SW 1271 (cell line): ENCODE measurements around the gene BEST1.
"Not testable (repeated sequence)": the region's sequence is repeated elsewhere in the genome, so short reads cannot be mapped to it uniquely, and the experiment has no call there.

Source experiments
- DNase-seq, 2 experiments: peaks; one replicate each; lab custom pipeline; 2025; lab: John Stamatoyannopoulos, UW

Gene BEST1

DNA sequence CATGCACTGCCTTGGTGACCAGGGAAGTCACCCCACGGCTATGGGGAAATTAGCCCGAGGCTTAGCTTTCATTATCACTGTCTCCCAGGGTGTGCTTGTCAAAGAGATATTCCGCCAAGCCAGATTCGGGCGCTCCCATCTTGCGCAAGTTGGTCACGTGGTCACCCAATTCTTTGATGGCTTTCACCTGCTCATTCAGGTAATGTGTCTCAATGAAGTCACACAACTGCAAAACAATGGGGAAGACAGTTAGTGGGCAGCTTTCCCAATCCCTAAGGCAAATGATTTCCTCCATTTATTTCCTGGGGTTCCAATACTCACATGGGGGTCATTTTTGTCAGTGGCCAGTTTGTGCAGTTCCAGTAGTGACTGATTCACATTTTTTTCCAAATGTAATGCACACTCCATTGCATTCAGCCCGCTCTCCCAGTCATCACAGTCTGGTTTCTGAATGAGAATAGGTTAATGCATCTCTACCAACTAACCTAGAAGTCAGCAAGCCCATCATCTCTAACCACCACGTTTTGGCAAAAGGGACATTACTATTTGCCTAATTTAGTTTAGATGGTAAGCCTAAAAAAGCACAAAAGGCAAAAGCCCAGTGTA is 14.6 kb downstream of the BEST1 start:
- not testable (repeated sequence) for DNase-seq

DNA sequence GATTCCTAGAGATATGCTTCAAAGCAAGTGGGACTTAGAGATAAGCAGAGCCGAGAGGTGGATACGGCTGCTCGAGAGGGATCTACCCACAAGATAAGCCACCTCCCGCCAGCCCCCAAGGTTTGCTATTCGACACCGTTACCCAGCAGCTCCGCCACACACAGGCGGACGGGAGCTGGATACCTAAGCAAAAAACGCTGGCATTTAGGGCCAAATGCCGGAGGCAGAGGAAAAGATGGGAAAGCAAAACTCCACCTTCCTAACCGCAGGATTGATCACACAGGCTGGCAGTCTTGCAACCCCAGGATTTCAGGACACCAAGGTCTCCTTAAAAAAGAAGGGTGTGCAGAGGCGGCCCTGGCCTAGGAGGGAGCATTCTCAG is 16.6 kb downstream of the BEST1 start:
- DNase-seq, result no peak

DNA sequence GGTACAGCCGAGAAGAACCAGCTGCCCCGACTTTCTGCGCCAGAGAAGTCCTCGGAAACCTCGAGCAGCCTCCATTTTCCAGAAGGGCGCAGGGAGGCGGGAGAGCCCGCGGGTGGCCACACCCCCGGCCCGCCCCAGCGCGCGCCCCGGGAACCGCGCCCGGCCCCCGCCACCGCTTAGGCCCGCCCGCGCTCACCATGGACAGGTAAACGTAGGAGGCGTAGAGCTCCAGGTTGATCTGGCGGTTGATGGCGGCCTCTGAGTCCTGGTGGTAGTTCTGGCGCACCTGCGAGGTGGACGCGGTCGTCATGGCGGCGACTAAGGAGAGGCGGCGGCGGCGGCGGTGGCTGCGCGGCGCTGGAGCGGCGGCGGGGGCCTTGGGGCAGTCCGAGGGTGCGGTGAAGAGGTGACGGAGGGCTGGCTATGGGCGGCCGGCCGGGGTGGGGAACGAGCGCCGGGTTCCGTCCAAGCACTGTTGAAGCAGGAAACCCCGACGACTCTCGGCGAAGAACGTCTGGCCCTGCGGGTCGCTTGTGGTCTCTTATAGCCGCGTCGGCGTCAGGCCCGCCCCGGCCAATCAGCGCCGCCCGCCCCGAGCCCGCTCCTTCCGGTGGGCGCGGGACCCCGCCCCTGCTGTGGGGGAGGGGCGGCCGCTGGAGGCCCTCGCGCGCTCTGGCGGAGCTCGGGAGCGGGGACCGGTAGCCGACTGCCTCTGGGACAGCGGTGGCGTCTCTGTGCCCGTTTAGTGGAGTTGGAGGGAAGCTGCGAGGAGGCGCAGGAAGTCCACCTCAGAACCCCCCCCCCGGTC is 17.2 kb downstream of the BEST1 start, which contains the start of gene FTH1:
Gene FTH1, minus strand, starts transcription at position 519 of the 808 bp plus-strand sequence. Its CDS starts 209 bp downstream, at position 310.
- peak; percentile 58 to 82 for DNase-seq

DNA sequence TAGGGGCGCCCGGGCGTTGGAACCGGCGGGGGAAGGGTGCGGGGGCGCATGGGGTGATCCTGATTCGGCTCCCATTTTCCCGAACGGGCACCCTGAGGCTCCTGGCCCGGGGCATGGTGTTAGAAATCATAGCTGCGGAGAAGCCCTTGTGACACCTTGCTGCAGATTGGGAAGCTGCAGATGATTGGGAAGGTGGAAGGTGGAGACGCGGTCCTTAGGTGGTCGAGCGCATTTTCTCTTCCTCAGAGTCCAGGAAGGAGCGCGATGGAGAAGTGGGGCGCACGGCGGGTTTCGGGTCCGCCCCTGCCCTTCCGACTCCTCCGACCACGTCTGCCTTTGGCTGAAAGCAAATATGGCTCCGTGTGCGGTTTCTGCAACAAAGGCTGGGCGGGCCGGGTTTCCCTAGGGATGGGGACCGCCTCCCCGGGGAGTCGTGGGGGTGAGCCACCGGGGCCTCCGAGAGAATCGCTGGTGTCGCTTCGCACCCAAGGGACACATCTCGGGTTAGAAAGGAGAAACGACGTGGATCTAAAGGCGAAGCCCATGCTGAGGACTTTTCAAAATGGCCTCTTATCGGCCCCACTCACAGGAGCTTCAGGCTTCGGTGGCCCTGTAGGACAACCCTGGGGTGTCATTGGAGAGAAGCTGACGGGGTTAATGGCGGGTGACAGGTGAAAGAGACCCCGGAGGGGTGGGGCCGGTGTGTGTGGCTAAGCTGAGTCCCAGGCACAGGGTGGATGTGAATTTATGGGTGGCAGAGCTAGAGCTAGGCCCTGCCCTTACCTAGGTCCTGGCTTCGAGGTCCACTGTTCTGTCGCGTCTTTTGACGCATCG is 18.0 kb downstream of the BEST1 start:
- DNase-seq, result peak in 1 of 2 experiments; percentile 53

DNA sequence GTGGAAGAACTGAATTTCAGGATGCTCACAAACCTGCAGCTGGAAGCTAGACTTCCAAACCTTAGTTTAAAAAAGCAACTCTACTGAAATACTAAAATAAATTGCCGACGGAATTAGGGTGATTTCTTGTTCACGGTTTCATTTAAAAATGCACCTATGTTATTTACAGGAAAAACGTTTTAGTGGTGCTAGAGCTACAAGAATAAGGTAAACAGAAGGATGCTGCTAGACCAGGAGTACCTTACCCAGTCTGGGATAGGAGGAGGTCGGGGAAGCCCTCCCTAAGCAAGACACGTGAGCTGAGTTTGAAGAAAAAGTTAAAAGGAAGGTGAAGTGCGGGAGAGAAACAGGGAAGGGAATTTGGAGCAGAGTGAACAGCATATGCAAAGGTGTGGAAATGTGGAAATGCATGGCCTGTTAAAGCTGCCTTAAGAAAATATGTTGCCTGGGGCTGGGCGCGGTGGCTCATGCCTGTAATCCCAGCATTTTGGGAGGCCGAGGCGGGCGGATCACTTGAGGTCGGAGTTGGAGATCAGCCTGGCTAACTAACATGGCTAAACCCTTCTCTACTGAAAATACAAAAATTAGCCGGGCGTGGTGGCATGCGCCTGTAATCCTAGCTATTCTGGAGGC is 18.7 kb downstream of the BEST1 start:
- DNase-seq, result no peak

DNA sequence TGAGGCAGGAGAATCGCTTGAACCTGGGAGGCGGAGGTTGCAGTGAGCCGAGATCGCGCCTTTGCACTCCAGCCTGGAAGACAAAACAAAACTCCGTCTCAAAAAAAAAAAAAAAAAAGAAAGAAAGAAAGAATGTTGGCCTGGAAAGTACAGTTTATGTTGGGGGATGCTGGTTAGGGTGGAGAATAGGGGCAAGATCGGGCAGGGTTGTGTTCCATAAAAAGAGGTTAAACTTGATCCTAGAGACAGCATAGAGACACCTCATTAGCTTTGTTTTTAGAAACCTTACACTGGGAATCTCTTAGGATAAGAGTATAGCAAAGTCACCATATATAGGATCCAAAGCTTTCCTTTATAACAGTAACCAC is 19.2 kb downstream of the BEST1 start:
- no peak for DNase-seq

DNA sequence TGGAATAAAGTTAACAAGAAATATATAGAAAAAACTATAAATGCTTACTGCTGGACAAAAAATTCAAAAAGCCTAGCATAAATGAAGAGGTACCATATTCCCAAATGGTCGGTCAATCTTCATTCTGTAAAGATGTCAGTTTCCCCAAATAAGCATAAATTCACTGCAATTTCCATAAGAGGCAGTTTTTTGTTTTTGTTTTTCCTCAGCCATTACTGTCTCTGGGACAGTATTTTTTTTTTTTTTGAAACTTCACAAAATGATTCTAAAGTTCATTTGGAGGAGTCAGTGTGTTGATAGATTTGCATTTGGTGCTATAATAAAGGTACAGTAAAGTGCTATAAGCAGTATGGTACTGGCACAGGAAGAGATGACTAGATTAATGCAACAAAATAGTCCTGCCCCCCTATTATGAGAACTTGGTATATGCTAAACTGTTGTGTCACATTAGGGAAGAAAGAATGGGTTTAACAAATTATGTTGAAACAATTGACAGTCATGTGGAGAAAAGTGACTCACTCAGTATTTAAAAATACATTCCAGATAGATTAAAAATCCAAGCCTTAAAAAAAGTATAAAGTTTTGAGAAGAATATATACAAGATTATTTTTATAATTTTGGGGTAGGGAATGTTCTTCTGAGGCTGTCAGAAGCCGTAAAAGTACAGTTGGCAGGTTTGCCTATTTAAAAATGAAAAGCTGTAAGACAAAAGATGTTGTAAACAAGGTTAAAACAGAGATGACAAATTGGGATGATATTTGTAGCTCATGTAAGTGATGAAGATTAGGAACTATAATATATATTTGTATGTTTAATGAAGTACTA is 19.9 kb downstream of the BEST1 start:
- DNase-seq, result peak in 1 of 2 experiments; percentile 23

DNA sequence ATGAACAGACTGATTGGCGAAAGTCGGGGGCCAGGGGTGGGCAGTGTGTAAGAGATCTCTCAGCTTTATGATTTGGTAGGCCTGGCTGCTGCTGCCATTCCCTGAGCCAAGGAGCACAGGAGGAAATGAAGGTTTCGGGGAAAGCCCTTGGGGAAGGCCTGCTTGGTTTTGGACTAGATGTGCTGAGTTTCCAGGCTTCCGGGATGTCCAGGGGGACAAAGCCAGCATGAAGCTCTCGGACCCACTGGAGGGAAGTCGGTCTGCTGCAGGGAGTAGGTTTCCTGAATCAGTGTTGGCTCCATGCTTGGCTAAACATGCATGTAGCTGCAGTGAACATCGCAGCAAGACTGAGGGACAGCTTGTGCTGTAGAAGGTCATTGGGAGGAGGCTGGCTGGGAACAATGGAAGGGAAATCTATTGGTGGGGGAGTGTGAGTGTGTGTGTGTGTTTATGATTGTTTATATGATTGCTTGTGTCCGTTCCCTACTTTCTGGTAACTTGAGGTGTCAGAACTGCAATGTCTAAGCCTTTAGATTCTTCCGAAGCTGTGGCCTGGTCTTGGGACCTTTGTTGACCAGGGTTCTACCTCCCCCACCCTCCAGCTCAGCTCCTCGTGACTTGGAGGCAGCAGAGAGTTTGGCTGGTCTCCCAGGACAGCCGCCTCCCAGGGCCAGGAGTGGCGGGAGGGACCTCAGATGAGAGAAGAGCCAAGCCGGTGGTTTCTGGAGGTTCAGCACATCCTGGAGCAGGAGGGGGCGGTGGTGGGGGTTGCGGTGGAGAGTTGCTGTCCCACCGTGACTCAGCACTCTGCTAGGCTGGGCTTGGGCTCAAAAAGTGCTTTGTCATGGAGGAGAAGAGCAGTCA is 21.3 kb downstream of the BEST1 start:
- DNase-seq, result peak; percentile 71 to 75

DNA sequence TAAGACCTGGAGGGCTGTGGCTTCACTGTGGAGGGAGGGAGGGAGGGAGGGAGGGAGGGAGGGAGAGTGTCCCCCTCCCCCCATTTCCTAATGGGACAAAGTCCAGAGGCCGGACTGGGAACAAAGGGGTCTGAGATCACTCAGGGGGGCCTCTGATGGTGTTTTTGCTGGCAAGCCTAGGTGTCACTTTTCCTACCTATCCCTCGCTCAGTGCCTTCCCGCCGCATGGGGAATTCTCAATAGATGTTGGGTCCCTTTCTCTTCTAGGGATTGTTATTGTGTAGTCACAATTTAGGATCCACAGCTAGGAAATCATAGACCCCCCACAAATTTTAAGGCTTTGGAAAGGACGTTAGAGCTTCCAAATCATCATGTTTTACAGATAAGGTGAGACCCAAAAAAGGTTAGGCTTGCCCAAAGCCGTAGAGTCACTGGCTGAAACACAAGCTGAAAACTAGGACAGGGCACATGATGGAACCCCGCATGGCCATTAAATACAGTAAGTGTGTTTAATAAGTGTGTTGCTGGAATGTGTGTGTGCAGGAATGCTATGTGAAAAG is 22.0 kb downstream of the BEST1 start:
- no peak for DNase-seq

DNA sequence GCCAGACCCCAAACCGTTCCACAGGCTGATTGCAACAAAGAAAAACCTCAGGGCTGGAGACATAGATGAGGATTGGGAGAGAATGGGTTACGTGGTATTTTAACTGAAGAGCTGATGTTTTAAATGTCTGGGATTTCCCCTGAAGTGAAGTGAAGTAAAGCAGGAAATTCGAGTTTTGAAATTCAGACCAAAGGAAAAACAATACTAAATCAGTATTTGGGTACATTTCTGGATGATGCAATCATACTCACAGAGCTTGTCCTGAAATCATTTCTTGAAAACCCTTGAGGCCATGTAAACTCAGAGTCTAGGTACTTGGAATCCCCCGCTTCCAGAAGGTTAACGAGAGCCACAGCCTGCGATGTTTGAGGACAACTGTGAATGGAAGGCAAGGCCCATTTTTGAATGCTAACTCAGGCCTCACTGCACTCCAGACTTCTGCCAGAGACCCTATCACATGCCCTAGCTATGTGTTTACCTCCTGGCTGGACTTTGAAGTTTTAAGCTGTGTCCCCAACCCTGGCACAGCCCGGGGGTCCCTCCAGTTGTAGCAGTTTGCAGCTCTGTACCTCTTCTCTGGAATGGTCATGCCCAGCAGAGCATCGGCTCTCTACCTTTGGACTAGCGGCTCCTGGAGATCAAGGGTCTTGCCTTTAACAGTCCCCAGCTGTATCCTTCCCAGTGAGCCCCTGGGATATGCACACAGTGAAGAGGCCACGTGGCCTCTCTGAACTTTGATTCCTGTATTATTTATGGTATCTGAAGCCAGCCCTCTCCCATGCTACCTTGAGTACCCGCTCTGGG is 22.7 kb downstream of the BEST1 start:
- no peak for DNase-seq

DNA sequence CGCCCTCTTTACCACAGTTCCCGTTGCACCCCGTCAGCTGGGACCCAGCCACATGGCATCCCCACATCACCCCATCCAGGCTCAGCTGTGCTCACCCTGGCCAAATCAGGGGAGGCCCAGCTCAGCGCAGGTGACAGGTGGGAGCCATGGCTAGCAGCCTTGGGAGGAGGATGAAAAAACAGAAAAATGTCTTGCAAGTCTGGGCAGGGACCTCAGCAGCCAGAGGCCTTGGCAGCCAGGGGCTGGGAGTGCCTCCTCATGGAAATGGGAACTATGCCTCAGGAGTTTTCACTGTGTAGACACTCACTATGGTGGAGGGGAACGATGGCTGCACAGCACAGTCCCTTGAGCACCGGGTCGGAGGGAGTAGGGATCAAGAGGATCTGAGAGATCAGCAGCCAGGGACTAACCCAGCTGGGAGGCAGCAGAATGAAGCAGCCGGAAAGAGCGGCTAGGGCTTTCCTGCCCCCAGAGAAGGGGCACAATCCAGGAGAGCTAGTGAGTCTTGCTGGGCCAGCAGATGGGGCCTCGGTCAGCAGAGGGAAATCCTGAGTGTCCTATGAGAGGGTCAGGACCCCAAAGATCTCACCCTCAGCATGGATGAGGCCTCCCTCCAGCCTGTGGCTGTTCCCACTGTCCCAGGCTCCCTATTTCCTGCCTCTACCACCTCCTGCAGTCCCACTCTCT is 23.5 kb downstream of the BEST1 start:
- no peak for DNase-seq

DNA sequence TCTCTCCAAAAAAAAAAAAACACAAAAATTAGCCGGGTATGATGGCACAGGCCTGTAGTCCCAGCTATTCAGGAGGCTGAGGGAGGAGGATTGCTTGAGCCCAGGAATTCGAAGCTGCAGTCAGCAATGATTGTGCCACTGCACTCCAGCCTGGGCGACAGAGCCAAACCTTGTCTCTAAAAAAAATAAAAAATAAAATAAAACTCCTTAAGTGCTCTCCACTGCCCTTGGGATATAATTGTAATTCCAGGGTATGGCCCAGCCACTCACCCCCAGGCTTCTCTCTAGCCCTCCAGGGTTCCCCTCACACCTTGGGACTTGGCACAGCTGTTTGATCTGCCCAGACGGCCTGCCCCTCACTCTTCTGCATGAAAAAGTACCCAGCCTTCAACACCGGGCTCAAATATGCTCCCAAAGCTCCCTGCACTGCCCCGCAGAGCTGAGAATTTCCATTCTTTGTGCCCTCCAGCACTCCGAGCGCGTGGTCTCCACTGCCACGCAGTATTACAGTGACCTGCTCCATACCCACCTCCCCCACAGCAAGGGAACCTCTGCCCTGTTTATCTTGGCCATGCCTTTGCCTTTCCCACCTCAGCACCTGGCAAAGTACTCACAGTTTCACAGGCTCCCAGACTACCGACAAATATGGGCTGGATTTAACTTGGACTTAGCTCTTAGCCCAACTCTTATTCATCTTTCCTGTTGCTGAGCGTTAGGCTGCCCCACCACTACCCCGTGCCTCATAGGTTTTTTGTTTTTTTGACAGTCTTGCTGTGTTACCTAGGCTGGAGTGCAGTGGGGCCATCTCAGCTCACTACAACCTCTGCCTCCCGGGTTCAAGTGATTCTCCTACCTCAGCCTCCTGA is 24.8 kb downstream of the BEST1 start:
- DNase-seq, result no peak

DNA sequence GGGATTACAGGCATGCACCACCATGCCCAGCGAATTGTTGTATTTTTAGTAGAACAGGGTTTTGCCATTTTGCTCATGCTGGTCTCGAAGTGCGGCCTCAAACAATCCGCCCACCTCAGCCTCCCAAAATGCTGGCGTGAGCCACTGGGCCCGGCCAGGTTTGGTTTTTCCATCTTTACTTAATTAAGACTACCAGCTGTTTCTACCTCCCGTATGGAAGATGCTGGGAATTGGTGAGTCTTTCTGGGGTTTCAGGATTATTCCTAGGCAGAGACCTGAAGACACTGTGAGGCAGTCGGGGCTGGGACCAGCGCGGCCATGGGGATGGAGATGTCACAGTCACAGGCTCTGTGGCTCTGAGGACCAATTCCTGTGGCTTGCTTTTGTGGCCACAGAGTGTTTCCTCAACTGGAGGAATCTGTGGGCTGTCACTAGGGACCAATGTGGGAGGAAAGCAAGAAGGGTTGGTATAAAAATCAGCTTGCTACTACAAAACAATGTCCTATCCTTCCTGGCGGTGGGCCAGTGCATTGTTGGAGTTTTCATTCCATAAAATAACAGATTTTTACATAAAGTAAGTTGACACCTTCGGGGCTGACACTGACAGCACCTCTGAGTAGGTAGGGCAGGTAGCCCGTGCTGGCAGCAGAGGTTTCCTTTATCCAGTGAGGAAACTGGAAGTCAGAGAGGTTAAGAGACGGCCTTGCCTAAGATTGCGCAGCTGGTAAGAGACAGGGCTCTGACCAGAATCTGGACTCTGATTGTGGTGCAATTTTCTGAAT is 25.7 kb downstream of the BEST1 start:
- DNase-seq, result no peak

DNA sequence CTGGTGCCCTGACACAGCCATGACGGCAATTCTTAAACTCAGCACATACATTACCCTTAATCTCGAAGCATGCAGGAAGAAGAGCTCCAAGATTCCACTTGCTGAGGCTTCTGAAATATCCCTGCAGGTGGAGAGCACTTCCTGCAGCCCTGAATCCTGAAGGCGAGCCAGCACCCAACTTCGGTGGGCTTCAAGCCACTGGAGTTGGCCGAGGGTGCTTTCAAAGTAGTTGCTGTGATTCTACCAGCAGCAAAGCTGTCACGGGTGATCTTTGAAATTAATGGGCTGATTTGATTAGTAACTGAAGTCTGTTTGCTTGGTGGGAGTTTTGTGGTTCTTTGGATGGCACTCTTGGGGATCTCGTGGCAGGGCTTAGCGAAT is 26.3 kb downstream of the BEST1 start:
- DNase-seq, result no peak

DNA sequence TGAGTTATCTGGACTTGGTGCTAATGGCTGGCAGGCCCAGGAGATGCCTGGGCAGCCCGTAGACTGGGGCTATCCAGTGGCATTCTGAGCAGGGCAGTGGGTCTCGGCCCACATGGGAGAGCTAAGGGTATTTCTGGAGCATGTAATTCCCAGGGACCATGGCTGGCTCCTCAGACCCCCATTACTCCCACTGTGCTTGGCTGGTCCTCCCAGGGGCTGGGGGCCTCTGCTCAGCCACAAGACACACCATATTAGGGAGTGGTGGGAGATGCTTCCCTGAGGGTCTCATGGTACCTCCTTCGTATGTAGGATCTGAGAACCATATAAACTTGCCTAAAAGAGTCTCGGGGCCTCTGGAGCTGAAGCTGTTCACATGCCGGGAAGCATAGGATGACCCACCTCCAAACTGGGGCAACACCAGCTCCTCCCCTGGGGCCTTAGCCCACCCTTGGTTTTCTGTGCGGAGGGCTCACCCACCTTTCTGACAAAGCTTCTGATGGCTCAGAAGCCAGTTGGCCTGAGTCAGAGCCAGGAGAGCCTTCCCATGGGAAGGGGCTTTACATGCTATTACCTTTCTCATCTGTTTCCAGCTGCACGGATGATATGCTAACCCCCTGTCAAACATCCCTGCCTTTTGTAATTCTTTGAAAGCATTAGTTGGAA is 26.8 kb downstream of the BEST1 start:
- DNase-seq, result no peak
